Mucosa of rectum (tissue), 2 donors: ENCODE measurements around the gene FSTL3.

Experiments
- H3K27ac ChIP-seq, 2 donors: one replicate each; pipeline ENCODE4 v1.7.0; 2013; ENCODE audit warnings: inconsistent platforms in 2 of 2, low read depth in 2 of 2, low read length in 2 of 2
- H3K27me3 ChIP-seq, 2 donors: one replicate each; pipeline ENCODE4 v1.7.0; 2013; ENCODE audit warnings: low read length in 2 of 2; ENCODE audit not compliant: control insufficient read depth in 2 of 2, insufficient read depth in 2 of 2
- H3K36me3 ChIP-seq, 2 donors: one replicate each; pipeline ENCODE4 v1.7.0; 2013; ENCODE audit warnings: low read length in 2 of 2; ENCODE audit not compliant: control insufficient read depth in 2 of 2, insufficient read depth in 2 of 2
- H3K4me1 ChIP-seq, 2 donors: one replicate each; pipeline ENCODE4 v1.7.0; 2013; ENCODE audit warnings: low read length in 2 of 2, mild to moderate bottlenecking in 1 of 2; ENCODE audit not compliant: control insufficient read depth in 2 of 2, insufficient read depth in 2 of 2
- H3K4me3 ChIP-seq, 2 donors: one replicate each; pipeline ENCODE4 v1.7.0; 2013; ENCODE audit warnings: low read length in 2 of 2
- H3K9ac ChIP-seq, 2 donors: one replicate each; pipeline ENCODE4 v1.7.0; 2013; ENCODE audit warnings: low read length in 2 of 2, low read depth in 1 of 2, mild to moderate bottlenecking in 1 of 2
- H3K9me3 ChIP-seq, 2 donors: one replicate each; pipeline ENCODE4 v1.7.0; 2013; ENCODE audit warnings: low read length in 2 of 2; ENCODE audit not compliant: control insufficient read depth in 2 of 2
- donor health status: healthy.
- donor health status: Normal muscosa, but diverticular disease.

FSTL3 gene

DNA sequence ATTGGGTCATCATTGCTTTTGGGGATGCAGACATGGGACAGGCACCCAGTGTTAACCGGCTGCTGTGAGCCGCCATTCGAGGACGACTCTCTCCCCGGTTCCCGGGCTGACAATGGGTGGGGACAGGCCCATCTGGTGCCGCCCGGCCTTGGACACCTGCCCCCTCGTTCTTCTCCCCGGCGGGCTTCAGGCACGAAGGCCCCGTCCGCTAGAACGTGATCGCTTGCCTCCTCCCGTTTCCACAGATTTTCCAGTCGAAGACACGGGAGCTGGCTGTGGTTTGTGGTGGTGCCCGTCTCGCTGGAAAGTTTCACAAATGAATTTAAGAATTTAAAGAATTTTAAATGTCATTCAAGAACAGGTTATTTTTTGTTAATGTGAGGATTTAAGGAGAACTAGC lies 34.6 kb downstream of the FSTL3 start:
- Histone ChIP-seq H3K9ac (no peak overlapping the region), H3K4me1 (no peaks in the 10 kb centered on the region), H3K36me3 (no peaks in the 10 kb centered on the region), H3K27ac (no peak overlapping the region), H3K4me3 (no peak overlapping the region), H3K9me3 (no peaks in the 10 kb centered on the region), H3K27me3 (peaks cover 5 to 12% of the 10 kb centered on the region in 2 donors)

DNA sequence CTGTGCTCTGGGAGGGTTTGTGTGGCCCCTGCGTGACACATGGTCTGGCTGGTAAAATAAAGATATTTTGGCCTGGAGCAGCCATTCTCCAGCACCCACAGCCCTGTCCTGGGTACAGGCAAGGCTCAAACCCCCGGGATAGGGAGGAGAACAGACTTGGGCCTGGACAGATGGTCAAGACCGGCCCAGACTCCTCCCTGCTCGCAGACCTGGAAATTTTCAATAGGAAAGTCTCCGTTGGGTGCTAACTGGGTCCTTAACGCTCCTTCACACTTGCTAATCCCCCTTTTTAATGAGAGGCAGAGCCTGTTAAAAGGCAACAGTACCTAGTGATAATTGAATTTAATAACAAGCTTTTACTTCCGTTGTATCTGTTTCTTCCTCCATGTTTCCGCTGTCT lies 35.1 kb downstream of the FSTL3 start:
- no peak overlapping the region for H3K4me3 ChIP-seq
- no peaks in the 10 kb centered on the region for H3K9me3 ChIP-seq
- no peak overlapping the region for H3K27ac ChIP-seq
- peaks cover 5 to 12% of the 10 kb centered on the region in 2 donors for H3K27me3 ChIP-seq
- no peaks in the 10 kb centered on the region for H3K36me3 ChIP-seq
- H3K9ac ChIP-seq = no peak overlapping the region
- no peaks in the 10 kb centered on the region for H3K4me1 ChIP-seq

DNA sequence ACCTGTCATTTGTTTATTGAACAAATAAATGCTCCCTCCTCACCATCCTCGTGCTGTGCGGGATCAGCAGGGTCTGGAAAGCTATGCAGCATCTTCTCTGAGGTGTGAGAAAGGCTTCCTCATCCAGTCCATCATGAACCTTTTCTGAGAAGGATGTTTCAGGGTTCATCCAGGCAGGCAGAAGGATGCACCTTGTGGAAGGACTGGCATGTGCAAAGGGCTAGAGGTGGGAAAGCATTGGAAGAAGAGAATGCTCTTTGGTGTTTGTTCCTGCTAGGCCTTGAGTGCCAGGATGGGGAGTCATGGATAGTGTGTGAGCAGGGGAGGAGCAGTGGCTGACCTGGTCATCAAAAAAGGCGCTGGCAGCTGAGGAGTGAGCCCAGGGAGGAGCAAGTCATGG lies 39.2 kb downstream of the FSTL3 start:
- Histone ChIP-seq H3K4me3 (no peak overlapping the region), H3K9ac (no peak overlapping the region), H3K27ac (no peak overlapping the region), H3K4me1 (no peaks in the 10 kb centered on the region), H3K9me3 (no peaks in the 10 kb centered on the region), H3K27me3 (peaks cover 3 to 5% of the 10 kb centered on the region in 2 donors), H3K36me3 (no peaks in the 10 kb centered on the region)

DNA sequence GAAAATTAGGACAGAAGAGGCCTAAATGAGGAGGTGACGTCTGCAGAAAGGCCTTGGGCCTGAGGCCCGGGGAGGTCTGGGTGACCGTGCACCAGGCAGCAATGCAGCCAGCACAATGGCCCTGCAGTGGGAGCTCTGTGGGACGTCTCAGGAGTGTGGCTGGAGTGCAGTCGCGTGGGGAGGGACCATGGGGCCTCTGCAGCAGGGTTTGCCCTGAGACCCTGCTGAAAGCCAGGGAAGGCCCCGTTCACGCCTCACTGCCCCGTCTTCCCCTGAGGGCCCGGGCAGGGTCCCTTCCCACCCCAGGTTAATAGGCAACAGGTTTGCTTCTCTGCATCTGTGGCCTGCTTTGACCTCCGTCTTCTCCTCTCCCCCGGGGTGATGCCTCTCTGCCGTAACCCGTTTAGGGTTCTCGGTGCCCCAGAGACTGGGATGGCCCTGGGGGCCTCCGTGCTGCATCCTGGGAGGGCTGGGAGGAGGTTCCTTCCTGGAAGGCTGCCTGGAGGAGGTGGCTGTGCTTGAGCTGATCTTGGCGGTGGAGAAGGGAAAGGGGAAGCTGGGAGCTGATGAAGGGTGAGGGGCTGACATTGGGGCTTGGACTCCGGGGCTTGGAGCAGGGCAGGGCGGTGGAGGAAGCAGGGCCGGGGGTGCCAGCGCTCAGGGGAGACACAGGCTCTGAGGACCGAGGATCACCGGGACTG lies 42.2 kb downstream of the FSTL3 start:
- Histone ChIP-seq H3K36me3 (no peaks in the 10 kb centered on the region), H3K27ac (no peak overlapping the region), H3K4me3 (no peak overlapping the region), H3K27me3 (peaks cover 5 to 8% of the 10 kb centered on the region in 2 donors), H3K9me3 (no peaks in the 10 kb centered on the region), H3K9ac (no peak overlapping the region), H3K4me1 (no peaks in the 10 kb centered on the region)

DNA sequence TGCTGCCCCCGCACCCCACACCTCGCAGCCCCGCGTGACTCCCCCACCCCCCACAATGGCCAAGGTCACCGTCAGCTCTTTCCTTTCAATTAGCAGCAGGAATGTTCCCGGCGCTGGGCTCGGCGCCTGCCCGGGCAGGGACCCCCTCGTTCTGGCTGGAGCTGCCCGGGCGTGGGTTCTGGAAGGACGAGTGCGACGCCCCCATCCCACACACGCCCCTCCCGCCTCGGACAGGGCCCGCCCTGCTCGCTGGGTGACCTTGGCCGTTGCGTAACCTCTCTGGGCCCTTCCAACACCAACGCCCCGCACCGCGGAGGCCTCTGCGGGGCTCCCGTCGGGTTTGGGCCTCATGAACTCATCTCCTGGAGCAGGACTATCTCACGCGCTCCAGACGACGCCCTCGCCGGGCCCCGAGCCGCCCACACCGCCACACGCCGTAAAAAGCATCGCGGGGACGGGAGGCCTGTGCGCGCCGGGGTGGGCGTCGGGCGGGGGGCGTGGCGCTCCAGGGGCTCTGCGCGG lies 42.9 kb downstream of the FSTL3 start:
- H3K9ac ChIP-seq = no peak overlapping the region
- H3K4me3 ChIP-seq = no peak overlapping the region
- no peaks in the 10 kb centered on the region for H3K9me3 ChIP-seq
- no peaks in the 10 kb centered on the region for H3K4me1 ChIP-seq
- peaks cover 5 to 8% of the 10 kb centered on the region in 2 donors for H3K27me3 ChIP-seq
- H3K27ac ChIP-seq = no peak overlapping the region
- no peaks in the 10 kb centered on the region for H3K36me3 ChIP-seq

DNA sequence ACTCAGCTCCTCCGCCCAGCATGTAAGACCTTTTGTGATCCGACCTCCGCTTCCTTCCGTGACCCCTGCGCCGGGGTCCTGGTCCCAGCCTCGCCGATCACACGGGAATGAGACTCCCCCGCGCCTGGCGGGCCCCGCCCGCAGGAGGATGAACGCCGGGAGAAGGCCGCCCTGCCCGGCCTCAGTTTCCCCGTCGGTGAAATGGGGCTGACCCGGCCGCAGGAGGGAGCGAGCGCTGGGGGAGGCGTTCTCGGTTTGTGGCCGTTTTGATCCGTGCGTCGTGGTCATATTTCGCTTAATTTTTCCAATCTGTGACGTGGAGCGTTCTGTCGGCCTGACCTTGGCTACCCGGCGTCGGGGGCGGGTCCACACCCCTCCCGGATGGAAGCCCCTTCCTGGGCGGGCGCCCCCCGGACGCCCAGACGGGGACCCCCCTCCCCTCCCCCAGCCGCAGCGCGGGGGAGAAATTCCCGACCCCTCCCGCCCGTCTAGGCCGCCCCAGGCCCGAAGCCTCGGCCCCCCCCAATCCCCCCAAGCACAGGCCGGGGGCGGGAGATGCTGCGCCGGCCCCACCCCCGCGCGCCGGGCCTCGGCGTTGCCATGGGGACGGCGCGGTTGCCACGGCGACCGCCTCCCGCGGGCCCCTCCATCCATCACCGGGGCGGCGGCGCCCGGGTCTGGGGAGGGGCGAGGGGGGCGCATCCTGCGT lies 43.6 kb downstream of the FSTL3 start:
- Histone ChIP-seq H3K9ac (no peak overlapping the region), H3K27ac (peak overlapping the region in 1 of 2 donors; percentile 22), H3K27me3 (peaks cover 5 to 8% of the 10 kb centered on the region in 2 donors), H3K9me3 (no peaks in the 10 kb centered on the region), H3K36me3 (no peaks in the 10 kb centered on the region), H3K4me1 (no peaks in the 10 kb centered on the region), H3K4me3 (no peak overlapping the region)

DNA sequence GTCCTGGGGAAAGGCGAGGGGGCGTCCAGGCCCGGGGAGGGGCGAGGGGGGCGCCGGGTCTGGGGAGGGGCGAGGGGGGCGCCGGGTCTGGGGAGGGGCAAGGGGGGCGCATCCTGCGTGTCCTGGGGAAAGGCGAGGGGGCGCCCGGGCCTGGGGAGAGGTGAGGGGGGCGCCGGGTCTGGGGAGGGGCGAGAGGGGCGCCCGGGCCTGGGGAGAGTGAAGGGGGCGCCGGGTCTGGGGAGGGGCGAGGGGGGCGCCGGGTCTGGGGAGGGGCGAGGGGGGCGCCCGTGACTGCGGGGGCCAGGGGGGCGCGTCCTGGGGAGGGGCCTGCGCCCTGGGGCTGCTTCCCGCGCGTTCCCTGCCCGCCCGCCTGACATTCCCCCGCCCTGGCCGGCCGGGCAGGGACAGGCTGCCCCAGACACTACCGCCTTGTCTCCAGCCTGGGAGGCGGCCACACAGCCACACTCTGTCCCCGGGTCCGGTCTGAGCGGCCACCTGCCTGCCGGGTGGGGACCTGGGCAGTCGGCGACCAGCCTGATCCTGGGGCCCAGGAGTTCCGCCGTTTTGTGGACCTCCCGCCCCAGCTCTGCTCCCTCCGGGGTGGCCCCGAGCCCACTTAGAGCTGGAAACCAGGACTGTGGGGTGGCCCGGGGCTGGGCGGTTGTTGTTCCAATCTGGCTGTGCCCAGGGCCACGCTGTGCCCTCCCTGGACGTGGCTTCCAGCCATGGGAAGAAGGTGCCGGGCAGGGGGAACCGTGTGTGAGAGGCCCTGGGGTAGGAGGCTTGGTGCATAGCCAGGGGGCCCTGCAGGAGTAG lies 44.4 kb downstream of the FSTL3 start:
- H3K9ac ChIP-seq = no peak overlapping the region
- H3K4me3 ChIP-seq = no peak overlapping the region
- H3K27me3 ChIP-seq = peaks cover 5 to 8% of the 10 kb centered on the region in 2 donors
- H3K27ac ChIP-seq = no peak overlapping the region
- no peaks in the 10 kb centered on the region for H3K36me3 ChIP-seq
- H3K4me1 ChIP-seq = no peaks in the 10 kb centered on the region
- no peaks in the 10 kb centered on the region for H3K9me3 ChIP-seq

DNA sequence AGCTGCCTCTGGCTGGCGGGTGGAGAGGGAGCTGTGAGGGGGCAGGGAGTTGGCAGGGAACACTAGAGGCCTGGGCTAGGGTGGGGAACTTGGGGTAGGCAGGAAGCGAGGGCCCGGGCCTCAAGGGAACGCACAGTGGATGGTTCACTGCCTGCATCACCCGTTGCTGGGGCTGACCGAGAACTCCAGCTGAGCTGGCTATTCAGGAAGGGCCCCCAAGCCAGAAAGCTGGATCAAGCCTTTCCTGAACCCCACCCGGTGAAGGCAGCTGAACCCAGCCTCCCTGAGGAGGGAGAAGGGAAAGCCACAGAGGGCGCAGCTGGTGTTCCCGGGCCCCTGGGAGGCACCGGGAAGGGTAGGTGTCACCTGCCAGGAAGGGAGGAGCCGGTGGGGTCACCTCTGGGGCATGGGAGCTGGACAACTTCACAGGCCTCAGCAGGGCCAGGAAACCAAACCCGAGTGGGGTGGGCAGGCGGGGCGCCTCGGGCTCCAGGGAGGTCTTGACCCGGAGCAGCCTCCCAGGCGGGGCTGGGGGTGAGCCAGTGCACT lies 46.4 kb downstream of the FSTL3 start:
- Histone ChIP-seq H3K4me3 (no peak overlapping the region), H3K27me3 (peaks cover 5 to 8% of the 10 kb centered on the region in 2 donors), H3K9me3 (no peaks in the 10 kb centered on the region), H3K4me1 (no peaks in the 10 kb centered on the region), H3K27ac (no peak overlapping the region), H3K36me3 (no peaks in the 10 kb centered on the region), H3K9ac (no peak overlapping the region)

DNA sequence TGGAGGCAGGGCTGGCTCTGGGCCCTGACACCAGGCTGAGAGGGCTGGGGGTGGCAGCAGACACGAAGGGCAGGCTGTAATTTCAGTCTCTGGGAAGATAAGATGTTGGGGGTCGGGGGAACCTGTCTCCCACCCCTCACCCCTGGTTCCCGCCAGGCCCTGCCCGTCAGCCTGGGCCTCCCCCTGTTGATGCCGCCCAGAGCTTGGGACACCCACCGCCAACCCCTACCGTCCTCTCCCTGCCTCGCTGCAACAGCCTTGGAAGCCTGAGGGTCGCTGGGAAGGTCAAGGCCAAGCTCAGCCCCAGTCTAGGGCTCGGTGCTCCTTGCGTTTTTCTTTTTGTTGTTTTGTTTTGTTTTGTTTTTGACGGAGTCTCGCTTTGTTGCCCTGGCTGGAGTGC lies 47.1 kb downstream of the FSTL3 start:
- no peak overlapping the region for H3K9ac ChIP-seq
- H3K36me3 ChIP-seq = no peaks in the 10 kb centered on the region
- no peaks in the 10 kb centered on the region for H3K4me1 ChIP-seq
- no peaks in the 10 kb centered on the region for H3K9me3 ChIP-seq
- no peak overlapping the region for H3K27ac ChIP-seq
- no peak overlapping the region for H3K4me3 ChIP-seq
- peaks cover 5 to 7% of the 10 kb centered on the region in 2 donors for H3K27me3 ChIP-seq
